Measurements from ENCODE around the gene PTGDS. TPM values are rescaled to one million over a fixed set of nuclear protein-coding genes. Genes with fewer than 3 reads are reported as not detected.

The PTGDS gene
- total RNA-seq, 2 experiments from 2014 or later: not detected

Other genes starting within 250 kb of the PTGDS start
- gene LCN10, start 234.6 kb upstream of the PTGDS start, total RNA-seq: 1 to 10 TPM; 1.1 to 1.6 TPM
- not detected for gene LCN6, start 229.0 kb upstream of the PTGDS start, total RNA-seq
- not detected for gene LCN8, start 219.3 kb upstream of the PTGDS start, total RNA-seq
- not detected for gene LCN15, start 213.0 kb upstream of the PTGDS start, total RNA-seq
- 10 to 100 TPM; 48.4 to 53.3 TPM for gene TMEM141, start 186.2 kb upstream of the PTGDS start, total RNA-seq
- under 1 TPM in 1 of 2 experiments, not detected in 1; 0.46 TPM for gene CCDC183, start 181.2 kb upstream of the PTGDS start, total RNA-seq
- gene RABL6, start 169.6 kb upstream of the PTGDS start, total RNA-seq: 100 to 1,000 TPM; 101 to 106 TPM
- gene AJM1, start 135.0 kb upstream of the PTGDS start, total RNA-seq: 1 to 10 TPM; 3.8 to 3.9 TPM
- gene PHPT1, start 128.1 kb upstream of the PTGDS start, total RNA-seq: 100 to 1,000 TPM; 104 to 105 TPM
- gene MAMDC4, start 125.2 kb upstream of the PTGDS start, total RNA-seq: 10 to 100 TPM; 14.1 to 15.3 TPM
- gene EDF1, start 111.2 kb upstream of the PTGDS start, total RNA-seq: 100 to 1,000 TPM; 320 to 322 TPM
- gene TRAF2, start 91.0 kb upstream of the PTGDS start, total RNA-seq: 10 to 100 TPM; 48.1 to 55.0 TPM
- gene FBXW5, start 32.8 kb upstream of the PTGDS start, total RNA-seq: 10 to 100 TPM; 81.2 to 82.1 TPM
- gene C8G, start 32.3 kb upstream of the PTGDS start, total RNA-seq: under 1 TPM in 1 of 2 experiments, not detected in 1; 0.69 TPM
- under 1 TPM; 0.73 to 0.89 TPM for gene LCN12, start 25.2 kb upstream of the PTGDS start, total RNA-seq
- gene LCNL1, start 5.5 kb downstream of the PTGDS start, total RNA-seq: under 1 TPM in 1 of 2 experiments, not detected in 1; 0.10 TPM
- gene PAXX, start 14.9 kb downstream of the PTGDS start, total RNA-seq: 10 to 100 TPM; 66.9 to 74.6 TPM
- gene CLIC3, start 19.1 kb downstream of the PTGDS start, total RNA-seq: not detected
- 10 to 100 TPM in 1 of 2 experiments, 1 to 10 TPM in 1; 9.8 to 10.3 TPM for gene ABCA2, start 50.7 kb downstream of the PTGDS start, total RNA-seq
- under 1 TPM in 1 of 2 experiments, not detected in 1; 0.06 TPM for gene FUT7, start 54.6 kb downstream of the PTGDS start, total RNA-seq
- gene NPDC1, start 68.7 kb downstream of the PTGDS start, total RNA-seq: 10 to 100 TPM; 28.2 to 31.4 TPM
- not detected for gene ENTPD2, start 76.6 kb downstream of the PTGDS start, total RNA-seq
- 10 to 100 TPM; 16.4 to 16.5 TPM for gene SAPCD2, start 93.1 kb downstream of the PTGDS start, total RNA-seq
- 10 to 100 TPM; 27.2 to 29.6 TPM for gene UAP1L1, start 100.0 kb downstream of the PTGDS start, total RNA-seq
- 10 to 100 TPM; 30.0 to 34.1 TPM for gene MAN1B1, start 109.5 kb downstream of the PTGDS start, total RNA-seq
- 100 to 1,000 TPM; 323 to 333 TPM for gene DPP7, start 137.2 kb downstream of the PTGDS start, total RNA-seq
- gene GRIN1, start 161.7 kb downstream of the PTGDS start, total RNA-seq: under 1 TPM in 1 of 2 experiments, not detected in 1; 0.06 TPM
- gene LRRC26, start 192.5 kb downstream of the PTGDS start, total RNA-seq: not detected
- not detected for gene TMEM210, start 194.6 kb downstream of the PTGDS start, total RNA-seq
- 10 to 100 TPM; 49.1 to 51.8 TPM for gene ANAPC2, start 211.1 kb downstream of the PTGDS start, total RNA-seq
- 100 to 1,000 TPM; 103 TPM for gene SSNA1, start 211.2 kb downstream of the PTGDS start, total RNA-seq
- 10 to 100 TPM; 11.1 to 11.9 TPM for gene TPRN, start 223.2 kb downstream of the PTGDS start, total RNA-seq
- gene TMEM203, start 228.1 kb downstream of the PTGDS start, total RNA-seq: 10 to 100 TPM; 47.0 to 47.1 TPM
- 10 to 100 TPM; 43.7 to 44.6 TPM for gene NDOR1, start 228.2 kb downstream of the PTGDS start, total RNA-seq
- gene RNF208, start 244.7 kb downstream of the PTGDS start, total RNA-seq: 1 to 10 TPM; 3.0 to 4.1 TPM
- under 1 TPM in 1 of 2 experiments, not detected in 1; 0.23 TPM for gene CYSRT1, start 247.7 kb downstream of the PTGDS start, total RNA-seq
- not detected for gene RNF224, start 250.0 kb downstream of the PTGDS start, total RNA-seq